Subcutaneous abdominal adipose tissue (tissue), 5 donors: Measurements from ENCODE around the gene METTL1.
"Not testable (repeated sequence)": the region's sequence is repeated elsewhere in the genome, so short reads cannot be mapped to it uniquely, and the experiment has no call there.

Experiments
- H3K27ac ChIP-seq: one replicate; pipeline ENCODE4 v1.7.0; 2013; ENCODE audit warnings: low read depth, mild to moderate bottlenecking, inconsistent platforms, low read length, moderate library complexity
- H3K27me3 ChIP-seq, 5 donors: one replicate each; pipeline ENCODE4 v1.7.0; 2013; ENCODE audit warnings: low read length in 5 of 5, inconsistent platforms in 1 of 5; ENCODE audit not compliant: control insufficient read depth in 5 of 5, insufficient read depth in 4 of 5
- H3K36me3 ChIP-seq, 5 donors: one replicate each; pipeline ENCODE4 v1.7.0; 2013; ENCODE audit warnings: low read length in 5 of 5; ENCODE audit not compliant: control insufficient read depth in 5 of 5, insufficient read depth in 5 of 5
- H3K4me1 ChIP-seq, 5 donors: one replicate each; pipeline ENCODE4 v1.7.0; 2013; ENCODE audit warnings: low read length in 5 of 5, mild to moderate bottlenecking in 3 of 5, moderate library complexity in 1 of 5; ENCODE audit not compliant: control insufficient read depth in 5 of 5, insufficient read depth in 5 of 5
- H3K4me3 ChIP-seq, 5 donors: one replicate each; pipeline ENCODE4 v1.7.0; 2013; ENCODE audit warnings: low read length in 5 of 5, low read depth in 1 of 5
- H3K9ac ChIP-seq, 5 donors: one replicate each; pipeline ENCODE4 v1.7.0; 2013; ENCODE audit warnings: low read length in 5 of 5, mild to moderate bottlenecking in 4 of 5, moderate library complexity in 3 of 5
- H3K9me3 ChIP-seq, 5 donors: one replicate each; pipeline ENCODE4 v1.7.0; 2013; ENCODE audit warnings: low read length in 5 of 5; ENCODE audit not compliant: control insufficient read depth in 5 of 5
- donor health status: healthy.
- donor health status: healthy.
- donor health status: healthy.
- donor health status: healthy.
- donor health status: healthy.

The METTL1 gene

GRCh38 chr12:57722716-57723629 lies 48.9 kb downstream of the METTL1 start:
- Histone ChIP-seq H3K36me3 (peaks cover 5 to 46% (median 40%) of the 10 kb centered on the region in 5 donors), H3K4me1 (peaks cover 0 to 21% (median 17%) of the 10 kb centered on the region in 5 donors), H3K9me3 (no peaks in the 10 kb centered on the region), H3K27me3 (peaks cover 0 to 2% (median 0%) of the 10 kb centered on the region in 5 donors), H3K9ac (no peak overlapping the region), H3K27ac (no peak overlapping the region), H3K4me3 (no peak overlapping the region)

GRCh38 chr12:57721846-57722608 lies 49.9 kb downstream of the METTL1 start:
- not testable (repeated sequence) for H3K9ac ChIP-seq, H3K27ac ChIP-seq, H3K27me3 ChIP-seq, H3K4me3 ChIP-seq, H3K9me3 ChIP-seq
- peaks cover 5 to 49% (median 48%) of the 10 kb centered on the region in 5 donors for H3K36me3 ChIP-seq
- H3K4me1 ChIP-seq, result peaks cover 0 to 14% (median 12%) of the 10 kb centered on the region in 5 donors

- Histone ChIP-seq H3K4me1 (peaks cover 0 to 3% (median 2%) of the 10 kb centered on the region in 5 donors), H3K9ac (no peak overlapping the region), H3K27me3 (no peaks in the 10 kb centered on the region), H3K27ac (no peak overlapping the region), H3K36me3 (peaks cover 8 to 60% (median 59%) of the 10 kb centered on the region in 5 donors), H3K4me3 (no peak overlapping the region), H3K9me3 (no peaks in the 10 kb centered on the region)
These were observed 51.0 kb downstream of the METTL1 start for GRCh38 chr12:57720606-57721595.

- no peaks in the 10 kb centered on the region for H3K9me3 ChIP-seq
- no peak overlapping the region for H3K27ac ChIP-seq
- H3K36me3 ChIP-seq, result peaks cover 8 to 67% (median 65%) of the 10 kb centered on the region in 5 donors
- H3K27me3 ChIP-seq, result no peaks in the 10 kb centered on the region
- no peak overlapping the region for H3K4me3 ChIP-seq
- no peak overlapping the region for H3K9ac ChIP-seq
- H3K4me1 ChIP-seq, result no peaks in the 10 kb centered on the region
These were observed 51.9 kb downstream of the METTL1 start for GRCh38 chr12:57719777-57720605.

- H3K4me3 ChIP-seq, result no peak overlapping the region
- H3K27me3 ChIP-seq, result no peaks in the 10 kb centered on the region
- no peak overlapping the region for H3K9ac ChIP-seq
- no peak overlapping the region for H3K27ac ChIP-seq
- no peaks in the 10 kb centered on the region for H3K4me1 ChIP-seq
- no peaks in the 10 kb centered on the region for H3K9me3 ChIP-seq
- peaks cover 8 to 75% (median 69%) of the 10 kb centered on the region in 5 donors for H3K36me3 ChIP-seq
These were observed 53.0 kb downstream of the METTL1 start for GRCh38 chr12:57718641-57719528.
